KMS-11 (cell line): ENCODE results near the gene VSIG8.

Experiments used
- H2AFZ ChIP-seq: fragments of 200-600 bp; sonication (generic); 2 replicates; pipeline ENCODE4 v1.6.1; 2016; ENCODE audit warnings: antibody characterized with exemption, mixed run types, low read depth
- H3K27ac ChIP-seq: fragments of 200-600 bp; sonication (generic); 2 replicates; pipeline ENCODE4 v1.6.1; 2016; ENCODE audit warnings: mild to moderate bottlenecking, mixed run types
- H3K27me3 ChIP-seq: fragments of 200-600 bp; sonication (generic); 2 replicates; pipeline ENCODE4 v1.6.1; 2017; ENCODE audit warnings: mild to moderate bottlenecking, low read depth, mixed run types, moderate library complexity; ENCODE audit not compliant: insufficient read depth
- H3K36me3 ChIP-seq: fragments of 200-600 bp; sonication (generic); 2 replicates; pipeline ENCODE4 v1.6.1; 2017; ENCODE audit warnings: mild to moderate bottlenecking, mixed run types; ENCODE audit not compliant: insufficient read depth
- H3K4me1 ChIP-seq: fragments of 200-600 bp; sonication (generic); 2 replicates; pipeline ENCODE4 v1.6.1; 2016; ENCODE audit warnings: mild to moderate bottlenecking, low read depth, mixed run types; ENCODE audit not compliant: poor library complexity, severe bottlenecking
- H3K4me2 ChIP-seq: fragments of 200-600 bp; sonication (generic); 2 replicates; pipeline ENCODE4 v1.7.0; 2016; ENCODE audit warnings: mild to moderate bottlenecking, mixed run types
- H3K4me3 ChIP-seq: fragments of 200-600 bp; sonication (generic); IDR thresholded peaks from 2 replicates; pipeline ENCODE4 v1.6.1; 2017; ENCODE audit warnings: low read depth, low read length, mixed read lengths; ENCODE audit not compliant: insufficient read depth
- H3K79me2 ChIP-seq: fragments of 200-600 bp; sonication (generic); 2 replicates; pipeline ENCODE4 v1.6.1; 2016; ENCODE audit warnings: low read depth, mixed run types; ENCODE audit not compliant: insufficient read depth
- H3K9ac ChIP-seq: fragments of 200-600 bp; sonication (generic); 2 replicates; pipeline ENCODE4 v1.6.1; 2016; ENCODE audit warnings: mild to moderate bottlenecking, mixed run types
- H4K20me1 ChIP-seq: fragments of 200-600 bp; sonication (generic); 2 replicates; pipeline ENCODE4 v1.6.1; 2016; ENCODE audit warnings: mild to moderate bottlenecking, mixed run types; ENCODE audit not compliant: insufficient read depth
- TF ChIP-seq, protein P1 (sequence below): fragments of 200-600 bp; sonication (generic); conservative IDR thresholded peaks from 2 replicates; pipeline ENCODE4 v1.6.1; 2017; ENCODE audit warnings: low read depth, mild to moderate bottlenecking, antibody characterized with exemption, low read length, moderate library complexity, mixed read lengths

The VSIG8 gene

DNA sequence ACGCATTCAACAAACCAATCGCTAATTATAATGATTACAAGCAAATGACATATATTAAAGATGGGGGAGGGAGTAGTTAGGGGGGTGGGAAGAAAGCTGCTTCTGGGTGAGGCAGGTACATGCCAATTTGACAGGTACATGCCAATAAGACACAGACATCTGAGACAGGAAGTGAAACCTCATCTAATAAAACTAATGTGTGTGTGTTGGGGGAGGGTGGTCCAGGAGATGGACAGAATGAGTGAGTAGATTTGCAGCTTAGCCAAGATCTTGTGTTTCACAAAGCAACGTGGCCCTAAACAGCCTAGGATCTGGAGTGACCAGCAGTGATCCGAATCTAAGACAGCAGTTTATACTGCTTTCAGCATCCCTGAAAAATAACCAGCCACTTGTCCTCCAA lies 26.7 kb upstream of the VSIG8 start:
- H3K9ac ChIP-seq: no peak overlapping the region
- H3K4me2 ChIP-seq: no peak overlapping the region

DNA sequence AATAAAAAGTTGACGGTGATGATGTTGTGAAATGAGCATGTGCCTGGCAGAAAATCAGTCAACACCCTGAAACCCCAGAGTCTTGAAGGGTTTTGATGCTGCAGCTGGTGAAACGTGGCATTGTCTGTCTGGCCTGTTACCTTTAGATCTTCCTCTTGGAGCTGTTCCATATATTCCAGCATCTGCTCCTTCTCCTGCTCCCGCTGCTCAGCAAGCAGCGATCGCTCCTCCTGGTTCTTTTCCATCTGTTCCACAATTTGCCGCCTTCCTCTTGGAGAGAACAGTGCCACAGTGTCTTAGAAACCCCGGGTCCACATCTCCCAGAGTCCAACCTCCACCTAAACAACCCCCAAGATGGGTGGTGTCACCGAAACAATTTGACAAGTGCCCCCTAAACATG lies 21.8 kb upstream of the VSIG8 start:
- H3K4me2 ChIP-seq: no peak overlapping the region
- H3K27me3 ChIP-seq: no peaks in the 10 kb centered on the region
- H3K4me3 ChIP-seq: no peak overlapping the region
- no peak overlapping the region for H3K9ac ChIP-seq
- H3K27ac ChIP-seq: no peak overlapping the region
- no peaks in the 10 kb centered on the region for H4K20me1 ChIP-seq
- H2AFZ ChIP-seq: no peak overlapping the region
- peaks cover 44% of the 10 kb centered on the region for H3K4me1 ChIP-seq
- no peaks in the 10 kb centered on the region for H3K36me3 ChIP-seq
- TF ChIP-seq, protein P1, sequence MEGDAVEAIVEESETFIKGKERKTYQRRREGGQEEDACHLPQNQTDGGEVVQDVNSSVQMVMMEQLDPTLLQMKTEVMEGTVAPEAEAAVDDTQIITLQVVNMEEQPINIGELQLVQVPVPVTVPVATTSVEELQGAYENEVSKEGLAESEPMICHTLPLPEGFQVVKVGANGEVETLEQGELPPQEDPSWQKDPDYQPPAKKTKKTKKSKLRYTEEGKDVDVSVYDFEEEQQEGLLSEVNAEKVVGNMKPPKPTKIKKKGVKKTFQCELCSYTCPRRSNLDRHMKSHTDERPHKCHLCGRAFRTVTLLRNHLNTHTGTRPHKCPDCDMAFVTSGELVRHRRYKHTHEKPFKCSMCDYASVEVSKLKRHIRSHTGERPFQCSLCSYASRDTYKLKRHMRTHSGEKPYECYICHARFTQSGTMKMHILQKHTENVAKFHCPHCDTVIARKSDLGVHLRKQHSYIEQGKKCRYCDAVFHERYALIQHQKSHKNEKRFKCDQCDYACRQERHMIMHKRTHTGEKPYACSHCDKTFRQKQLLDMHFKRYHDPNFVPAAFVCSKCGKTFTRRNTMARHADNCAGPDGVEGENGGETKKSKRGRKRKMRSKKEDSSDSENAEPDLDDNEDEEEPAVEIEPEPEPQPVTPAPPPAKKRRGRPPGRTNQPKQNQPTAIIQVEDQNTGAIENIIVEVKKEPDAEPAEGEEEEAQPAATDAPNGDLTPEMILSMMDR: no peak
- no peaks in the 10 kb centered on the region for H3K79me2 ChIP-seq

More for the DNA sequence above, 26.7 kb upstream of the VSIG8 start:
- Histone ChIP-seq H3K4me1 (peaks cover 27% of the 10 kb centered on the region), H3K36me3 (no peaks in the 10 kb centered on the region), H4K20me1 (no peaks in the 10 kb centered on the region), H3K4me3 (no peak overlapping the region), H3K79me2 (no peaks in the 10 kb centered on the region), H3K27ac (no peak overlapping the region), H2AFZ (no peak overlapping the region), H3K27me3 (no peaks in the 10 kb centered on the region)
- TF ChIP-seq, protein P1: no peak

DNA sequence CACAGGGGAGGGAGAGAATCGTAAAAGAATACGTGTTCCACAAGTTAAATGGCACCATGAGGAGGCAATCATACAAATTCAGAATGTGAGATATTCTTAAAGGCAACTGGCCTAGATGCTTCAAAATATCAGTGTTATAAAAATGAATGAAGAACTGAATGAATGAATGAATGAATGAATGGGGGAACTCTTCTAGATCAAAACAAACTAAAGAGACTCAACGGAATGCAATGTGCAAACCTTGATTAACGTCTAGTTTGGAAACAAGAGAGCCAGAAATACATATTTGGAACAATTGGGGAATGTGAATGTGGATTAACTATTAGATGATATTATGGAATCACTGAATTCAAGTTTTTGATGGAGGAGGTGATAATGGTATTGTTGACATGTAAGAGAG lies 20.7 kb upstream of the VSIG8 start:
- Histone ChIP-seq H3K27ac (no peak overlapping the region), H2AFZ (no peak overlapping the region), H3K79me2 (no peaks in the 10 kb centered on the region), H3K36me3 (no peaks in the 10 kb centered on the region), H3K4me3 (no peak overlapping the region), H3K4me2 (no peak overlapping the region), H3K4me1 (peaks cover 52% of the 10 kb centered on the region), H4K20me1 (no peaks in the 10 kb centered on the region), H3K27me3 (no peaks in the 10 kb centered on the region), H3K9ac (no peak overlapping the region)
- TF ChIP-seq, protein P1: no peak

DNA sequence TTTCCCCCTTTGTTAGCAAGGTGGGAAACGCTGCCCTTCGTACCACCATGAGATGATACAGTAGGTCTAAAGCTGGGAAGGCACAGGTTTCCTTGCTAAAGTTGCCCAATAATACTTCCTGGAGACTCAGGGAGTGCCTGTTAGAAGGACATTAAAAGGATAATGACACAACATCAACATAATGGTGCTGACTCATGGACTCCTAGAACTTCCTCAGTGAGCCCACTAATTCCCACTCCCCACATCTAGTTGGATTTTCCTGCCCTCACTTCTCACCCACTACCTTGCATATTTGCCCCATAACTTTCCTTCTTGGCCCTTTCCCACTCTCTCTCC lies 20.0 kb upstream of the VSIG8 start:
- Histone ChIP-seq H3K27ac (no peak overlapping the region), H3K4me3 (no peak overlapping the region), H3K36me3 (no peaks in the 10 kb centered on the region), H4K20me1 (no peaks in the 10 kb centered on the region), H3K79me2 (no peaks in the 10 kb centered on the region), H3K27me3 (no peaks in the 10 kb centered on the region), H2AFZ (no peak overlapping the region), H3K4me2 (no peak overlapping the region; the same call in 1 of the 2 replicates), H3K9ac (no peak overlapping the region), H3K4me1 (peaks cover 57% of the 10 kb centered on the region)
- TF ChIP-seq, protein P1: no peak
